Measurements from ENCODE around the gene GEMIN8.
A peak's percentile ranks its signal among the peaks of the same experiment; 100 is the strongest.

GEMIN8 gene

DNA sequence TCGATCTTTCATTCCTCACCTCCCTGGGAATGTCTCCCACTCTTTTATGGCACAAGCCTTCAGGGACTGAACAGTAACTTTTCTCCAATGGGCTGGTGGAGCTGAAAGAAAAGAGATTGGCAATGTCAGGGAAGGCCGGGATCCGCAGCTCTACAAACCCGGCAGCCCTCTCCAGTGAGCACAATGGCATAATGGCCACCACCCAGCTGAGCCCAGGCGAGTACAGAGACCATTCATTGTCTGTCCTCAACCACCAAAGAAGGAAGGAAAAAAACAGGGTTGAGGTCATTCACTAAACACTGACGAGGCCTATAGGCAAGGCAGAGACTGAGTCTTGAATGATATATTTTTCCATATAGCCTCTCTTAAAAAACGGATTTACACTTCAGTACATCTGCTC lies 3.6 kb downstream of the GEMIN8 start:
- DNase-seq (ENCODE audit: low read depth, low spot score): no peak

GRCh38 chrX:14022019-14022418 lies 7.7 kb downstream of the GEMIN8 start:
- no peak overlapping the region for H3K4me3 ChIP-seq (ENCODE audit: low read length)
- DNase-seq (ENCODE audit: low read depth, low spot score): no peak

More for the DNA sequence above, 3.6 kb downstream of the GEMIN8 start:
- H3K4me3 ChIP-seq (ENCODE audit: low read length): no peak overlapping the region

DNA sequence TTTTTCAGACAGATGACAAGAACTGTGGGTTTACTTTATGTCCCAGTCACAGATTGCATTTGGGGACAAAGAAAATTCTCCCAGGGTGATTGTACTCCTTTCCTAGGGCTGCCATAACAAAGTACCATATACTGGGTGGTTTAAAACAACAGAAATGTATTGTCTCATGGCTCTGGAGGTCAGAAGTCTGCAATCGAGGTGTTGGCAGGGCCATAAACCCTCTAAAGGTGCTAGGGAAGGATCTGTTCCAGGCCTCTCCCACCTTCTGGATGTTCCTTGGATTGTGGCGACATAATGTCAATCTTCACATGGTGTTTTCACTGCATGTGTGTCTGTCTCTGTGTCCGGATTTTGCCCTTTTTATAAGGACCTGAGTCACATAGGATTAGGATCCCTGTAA lies 12.3 kb downstream of the GEMIN8 start:
- no peak for DNase-seq (ENCODE audit: low read depth, low spot score)
- H3K4me3 ChIP-seq (ENCODE audit: low read length): no peak overlapping the region

GRCh38 chrX:14015941-14016340 lies 13.8 kb downstream of the GEMIN8 start:
- no peak for DNase-seq (ENCODE audit: low read depth, low spot score)
- no peak overlapping the region for H3K4me3 ChIP-seq (ENCODE audit: low read length)

GRCh38 chrX:14015294-14015693 lies 14.4 kb downstream of the GEMIN8 start:
- no peak overlapping the region for H3K4me3 ChIP-seq (ENCODE audit: low read length)
- no peak for DNase-seq (ENCODE audit: low read depth, low spot score)

DNA sequence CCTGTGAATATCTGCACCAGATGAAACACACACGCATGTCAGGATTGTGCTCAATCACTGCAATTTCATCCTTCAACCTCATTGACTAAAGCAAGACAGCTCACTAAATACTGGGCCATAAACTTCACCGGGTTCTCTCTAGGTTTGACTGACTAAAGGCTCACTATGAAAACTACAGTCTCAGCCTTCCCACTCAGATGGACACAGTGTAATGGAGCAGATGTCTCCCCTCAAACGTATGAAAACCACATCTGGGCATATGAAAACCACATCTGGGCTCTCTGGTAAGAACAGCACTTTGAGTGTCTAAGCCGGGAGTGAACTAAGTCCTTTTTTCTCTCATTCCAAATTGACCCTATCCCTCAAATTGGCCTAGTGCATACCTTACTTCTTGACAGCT lies 15.2 kb downstream of the GEMIN8 start:
- DNase-seq (ENCODE audit: low read depth, low spot score): no peak

DNA sequence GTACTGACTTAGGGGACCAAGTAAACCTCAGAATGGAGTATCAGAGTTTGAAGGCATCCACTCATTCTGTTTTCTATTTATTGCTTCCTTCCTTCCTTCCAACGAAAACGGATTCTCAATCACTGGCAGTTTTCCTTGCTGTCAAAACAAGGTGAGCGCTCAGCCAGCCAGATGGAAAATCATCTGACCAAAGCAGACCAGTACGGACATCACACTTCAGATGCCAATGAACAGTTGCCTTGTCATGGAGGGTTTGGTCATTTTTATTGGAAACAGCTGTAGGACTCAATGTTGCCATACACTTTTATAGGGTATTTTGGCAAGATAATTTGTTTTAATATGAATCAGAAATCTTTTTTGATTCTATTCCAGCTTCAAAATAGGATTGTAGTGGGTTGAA lies 16.6 kb downstream of the GEMIN8 start:
- no peak overlapping the region for H3K4me3 ChIP-seq (ENCODE audit: low read length)
- no peak for DNase-seq (ENCODE audit: low read depth, low spot score)

More for the DNA sequence above, 15.2 kb downstream of the GEMIN8 start:
- H3K4me3 ChIP-seq (ENCODE audit: low read length): no peak overlapping the region

GRCh38 chrX:14010566-14010965 lies 19.1 kb downstream of the GEMIN8 start:
- DNase-seq (ENCODE audit: low read depth, low spot score): no peak
- H3K4me3 ChIP-seq (ENCODE audit: low read length): no peak overlapping the region

GRCh38 chrX:14006540-14006939 lies 23.2 kb downstream of the GEMIN8 start:
- no peak for DNase-seq (ENCODE audit: low read depth, low spot score)
- no peak overlapping the region for H3K4me3 ChIP-seq (ENCODE audit: low read length)

DNA sequence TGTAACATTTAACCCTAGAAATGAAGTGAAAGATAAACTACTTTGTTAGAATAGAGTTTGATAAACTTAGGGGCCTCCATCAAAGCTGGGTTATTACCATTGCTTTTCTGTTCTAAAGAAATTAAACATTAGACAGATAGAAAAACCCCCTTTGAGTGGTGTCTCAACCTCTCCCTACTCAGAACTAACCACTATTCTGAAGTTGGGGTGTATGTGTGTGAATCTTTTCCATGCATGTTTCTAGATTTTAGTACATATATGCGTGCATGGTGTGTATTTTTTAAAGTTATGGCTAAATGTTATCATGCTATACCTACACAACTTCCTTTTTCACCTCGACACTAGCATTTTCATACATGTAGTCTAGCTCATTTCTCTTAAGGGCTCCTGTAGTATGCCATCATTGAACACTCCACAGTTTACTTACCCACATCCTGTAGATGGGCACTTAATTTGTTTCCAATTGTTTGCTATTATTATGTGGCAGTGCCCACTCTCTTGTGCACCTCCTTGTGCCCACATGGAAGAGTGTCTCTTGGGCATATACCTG lies 25.7 kb downstream of the GEMIN8 start:
- DNase-seq (ENCODE audit: low read depth, low spot score): no peak
- H3K4me3 ChIP-seq (ENCODE audit: low read length): no peak overlapping the region

DNA sequence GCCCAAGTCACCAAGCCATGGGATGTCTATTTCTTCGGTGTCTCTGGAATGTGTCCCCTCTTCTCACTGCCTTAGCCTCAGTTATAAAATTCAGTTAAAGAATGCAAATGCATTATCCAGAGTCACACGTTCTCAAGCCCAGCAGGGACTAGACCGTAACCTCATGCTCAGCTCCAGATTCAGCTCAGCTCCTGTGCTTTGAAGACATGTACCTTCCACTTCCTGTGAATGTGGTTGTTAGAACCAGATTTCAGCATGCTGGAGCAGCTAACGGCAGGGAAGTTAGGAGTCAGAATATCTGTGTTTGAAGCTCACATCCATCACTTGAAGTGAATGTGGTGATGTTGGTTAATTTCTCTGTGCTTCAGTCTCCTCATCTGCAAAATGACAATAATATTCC lies 26.7 kb downstream of the GEMIN8 start:
- DNase-seq (ENCODE audit: low read depth, low spot score): peak; percentile 39
- no peak overlapping the region for H3K4me3 ChIP-seq (ENCODE audit: low read length)

DNA sequence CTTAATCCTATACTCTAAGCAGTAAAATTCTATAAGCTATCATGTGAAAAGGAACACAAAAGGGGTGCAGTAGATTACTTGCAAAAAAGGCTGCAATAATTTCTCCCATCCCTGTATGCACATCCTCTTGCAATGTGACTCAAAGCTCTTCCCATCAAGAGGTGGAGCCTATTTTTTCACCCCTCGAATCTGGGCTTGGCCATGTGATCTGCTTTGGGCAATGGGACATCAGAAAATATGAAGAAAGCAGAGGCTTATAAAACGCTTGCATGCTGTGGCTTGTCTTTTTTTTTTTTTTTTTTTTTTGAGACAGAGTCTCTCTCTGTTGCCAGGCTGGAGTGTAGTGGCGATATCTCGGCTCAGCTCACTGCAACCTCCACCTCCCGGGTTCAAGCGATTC lies 33.0 kb downstream of the GEMIN8 start:
- no peak overlapping the region for H3K4me3 ChIP-seq (ENCODE audit: low read length)
- no peak for DNase-seq (ENCODE audit: low read depth, low spot score)

GRCh38 chrX:13994536-13995080 lies 35.1 kb downstream of the GEMIN8 start:
- no peak overlapping the region for H3K4me3 ChIP-seq (ENCODE audit: low read length)
- no peak for DNase-seq (ENCODE audit: low read depth, low spot score)

DNA sequence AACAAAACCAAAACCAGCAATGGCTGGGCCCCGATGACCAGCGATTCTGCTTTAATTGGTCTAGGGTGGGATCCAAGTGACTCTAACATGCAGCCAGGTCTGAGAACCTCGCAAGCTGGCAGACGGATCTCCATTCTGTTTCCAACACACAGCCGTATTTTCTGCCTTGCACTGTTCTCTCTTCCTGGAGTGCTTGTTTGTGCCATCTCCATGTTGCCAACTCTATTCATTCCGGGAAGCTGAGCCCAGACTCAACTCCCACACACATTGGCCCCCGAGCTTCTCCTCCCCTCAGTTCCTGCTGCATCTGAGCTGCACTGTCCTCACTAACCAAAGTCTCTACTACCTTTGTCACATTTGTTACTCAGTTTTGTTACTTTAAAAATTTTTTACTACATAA lies 35.6 kb downstream of the GEMIN8 start:
- H3K4me3 ChIP-seq (ENCODE audit: low read length): no peak overlapping the region
- no peak for DNase-seq (ENCODE audit: low read depth, low spot score)

DNA sequence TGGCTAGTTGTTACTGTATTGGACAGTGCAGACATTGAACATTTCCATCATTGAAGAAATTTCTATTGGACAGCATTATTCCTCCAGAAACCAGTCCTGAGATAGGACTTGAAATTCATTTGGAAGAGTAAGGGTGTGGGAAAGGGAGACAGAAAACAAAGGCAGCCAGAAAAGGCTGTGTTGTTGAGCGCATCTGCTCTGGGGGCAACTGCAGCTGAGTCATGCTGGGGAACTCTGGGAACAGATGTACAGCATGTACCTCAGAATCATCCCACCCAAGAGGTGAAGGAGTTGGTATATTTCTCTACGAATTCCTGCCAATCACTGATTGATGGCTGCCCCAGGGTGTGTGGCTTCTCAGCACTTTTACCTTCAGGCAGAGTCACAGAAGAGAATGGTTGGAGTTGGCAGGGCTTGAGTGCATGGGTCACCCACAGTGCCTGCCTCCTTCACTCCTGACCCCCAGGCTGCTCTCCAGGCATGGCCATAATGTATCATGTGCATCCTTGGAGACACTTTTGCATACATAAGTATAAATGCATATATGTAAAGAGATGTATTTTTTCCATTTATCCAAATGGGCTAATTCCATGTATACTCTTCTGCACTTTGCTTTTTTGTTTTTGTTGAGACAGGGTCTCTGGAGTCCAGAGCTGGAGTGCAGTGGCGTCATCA lies 39.4 kb downstream of the GEMIN8 start:
- no peak for DNase-seq (ENCODE audit: low read depth, low spot score)
- no peak overlapping the region for H3K4me3 ChIP-seq (ENCODE audit: low read length)

- H3K4me3 ChIP-seq (ENCODE audit: low read length): no peak overlapping the region
- no peak for DNase-seq (ENCODE audit: low read depth, low spot score)
Measured at GRCh38 chrX:13985697-13986435, 43.8 kb downstream of the GEMIN8 start.

DNA sequence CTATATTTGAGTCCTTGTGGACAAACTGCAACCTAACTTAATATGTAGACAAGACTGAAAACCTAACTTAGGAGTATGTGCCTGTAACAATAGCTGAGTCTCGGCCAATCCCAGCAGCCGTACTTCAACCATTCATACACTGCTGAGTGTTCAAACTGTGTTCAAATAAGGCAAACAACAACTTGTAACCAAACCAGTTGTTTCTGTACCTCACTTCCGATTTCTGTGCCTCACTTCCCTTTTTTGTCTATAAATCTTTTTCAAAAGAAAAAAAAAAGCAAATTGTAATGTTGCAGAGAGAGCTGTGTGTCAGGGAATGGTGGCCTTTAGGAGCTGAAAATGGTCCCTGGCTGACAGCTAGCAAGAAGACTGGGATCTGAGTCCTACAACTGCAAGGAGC lies 46.0 kb downstream of the GEMIN8 start:
- no peak overlapping the region for H3K4me3 ChIP-seq (ENCODE audit: low read length)
- DNase-seq (ENCODE audit: low read depth, low spot score): no peak

DNA sequence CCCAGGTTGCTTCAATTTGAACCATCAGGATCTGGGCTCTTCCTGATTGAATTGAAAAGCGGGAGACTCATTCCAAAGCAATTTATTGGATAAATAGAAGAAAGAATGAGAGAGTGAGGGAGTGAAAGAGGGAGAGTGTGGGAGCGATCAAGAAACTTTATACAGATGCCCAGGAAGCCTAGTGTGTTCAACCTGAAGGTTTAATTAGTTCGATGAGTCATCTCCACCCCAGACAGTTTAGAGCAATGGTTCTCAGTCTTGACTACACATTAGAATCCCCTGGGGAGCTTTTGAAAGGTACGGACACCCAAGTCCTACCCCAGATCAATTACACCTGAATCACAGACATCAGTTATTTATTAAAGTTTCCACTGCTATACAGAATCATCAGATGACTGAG lies 61.5 kb downstream of the GEMIN8 start:
- H3K4me3 ChIP-seq (ENCODE audit: low read length): no peak overlapping the region
- DNase-seq (ENCODE audit: low read depth, low spot score): no peak

GRCh38 chrX:13967636-13968035 lies 62.1 kb downstream of the GEMIN8 start:
- no peak for DNase-seq (ENCODE audit: low read depth, low spot score)
- no peak overlapping the region for H3K4me3 ChIP-seq (ENCODE audit: low read length)

DNA sequence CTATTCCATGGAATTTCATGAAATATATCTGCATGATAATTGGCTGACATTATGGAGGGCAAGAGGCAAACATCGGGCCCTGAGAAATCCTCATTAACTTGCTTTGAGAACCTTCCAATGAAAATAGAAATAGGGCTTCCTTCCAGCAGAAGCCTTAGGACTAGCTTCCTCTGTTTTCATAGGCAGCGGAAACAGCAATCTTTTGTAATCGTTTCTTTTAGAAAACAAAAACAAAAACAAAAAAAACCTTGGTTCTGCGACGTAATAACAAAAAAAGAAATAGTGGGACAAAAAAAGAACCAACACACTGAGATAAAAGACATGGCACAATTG lies 62.9 kb downstream of the GEMIN8 start:
- no peak overlapping the region for H3K4me3 ChIP-seq (ENCODE audit: low read length)
- DNase-seq (ENCODE audit: low read depth, low spot score): no peak
